Gastroesophageal sphincter (tissue), 3 donors: ENCODE data around the gene SLC6A9.

Experiments
- EP300 ChIP-seq: sonication (generic); formaldehyde crosslinking; IDR thresholded peaks from one replicate; pipeline ENCODE4 v1.6.1; 2017; ENCODE audit warnings: antibody characterized with exemption, mild to moderate bottlenecking
- POLR2AphosphoS5 ChIP-seq: sonication (generic); formaldehyde crosslinking; IDR thresholded peaks from one replicate; pipeline ENCODE4 v1.6.1; 2017; ENCODE audit warnings: antibody characterized with exemption
- TF ChIP-seq, protein P1 (sequence below), 4 experiments: fragments of 200-600 bp in 2 of 4; fragments of 450-650 bp in 2 of 4; sonication (generic) in 1 of 4; IDR thresholded peaks; one replicate each; pipeline ENCODE4 v1.5.1; 2017 to 2019; ENCODE audit warnings: antibody characterized with exemption in 4 of 4, mild to moderate bottlenecking in 2 of 4, moderate library complexity in 2 of 4

DNA sequence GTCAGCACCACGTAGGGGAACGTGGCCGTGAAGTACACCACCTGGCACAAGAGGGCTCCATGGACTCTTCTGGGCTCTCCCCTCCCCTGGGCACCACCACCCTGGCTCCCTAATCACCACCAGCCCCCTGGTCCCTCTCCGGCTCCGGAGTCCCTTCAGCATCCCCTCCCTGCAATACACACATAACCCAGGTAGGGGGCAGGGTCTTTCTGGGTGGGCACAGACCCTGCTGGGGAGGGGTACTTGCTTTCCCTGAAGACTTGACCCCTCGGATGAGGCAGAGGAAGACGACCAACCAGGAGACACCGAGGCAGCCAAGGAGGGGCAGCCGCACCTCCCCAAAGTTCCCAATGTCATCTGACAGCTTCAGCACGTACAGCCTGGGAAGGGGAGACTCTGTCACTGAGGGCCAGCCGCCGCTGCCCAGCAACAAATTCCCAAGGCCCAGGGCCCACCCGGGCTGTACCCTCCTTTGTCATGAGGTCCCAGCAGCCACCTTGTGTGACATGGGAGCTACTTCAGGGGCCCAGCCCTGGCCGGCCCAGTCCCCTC, 28.6 kb downstream of the SLC6A9 start:
- TF ChIP-seq POLR2AphosphoS5 (no peak), EP300 (no peak)
- TF ChIP-seq, protein P1, sequence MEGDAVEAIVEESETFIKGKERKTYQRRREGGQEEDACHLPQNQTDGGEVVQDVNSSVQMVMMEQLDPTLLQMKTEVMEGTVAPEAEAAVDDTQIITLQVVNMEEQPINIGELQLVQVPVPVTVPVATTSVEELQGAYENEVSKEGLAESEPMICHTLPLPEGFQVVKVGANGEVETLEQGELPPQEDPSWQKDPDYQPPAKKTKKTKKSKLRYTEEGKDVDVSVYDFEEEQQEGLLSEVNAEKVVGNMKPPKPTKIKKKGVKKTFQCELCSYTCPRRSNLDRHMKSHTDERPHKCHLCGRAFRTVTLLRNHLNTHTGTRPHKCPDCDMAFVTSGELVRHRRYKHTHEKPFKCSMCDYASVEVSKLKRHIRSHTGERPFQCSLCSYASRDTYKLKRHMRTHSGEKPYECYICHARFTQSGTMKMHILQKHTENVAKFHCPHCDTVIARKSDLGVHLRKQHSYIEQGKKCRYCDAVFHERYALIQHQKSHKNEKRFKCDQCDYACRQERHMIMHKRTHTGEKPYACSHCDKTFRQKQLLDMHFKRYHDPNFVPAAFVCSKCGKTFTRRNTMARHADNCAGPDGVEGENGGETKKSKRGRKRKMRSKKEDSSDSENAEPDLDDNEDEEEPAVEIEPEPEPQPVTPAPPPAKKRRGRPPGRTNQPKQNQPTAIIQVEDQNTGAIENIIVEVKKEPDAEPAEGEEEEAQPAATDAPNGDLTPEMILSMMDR (IDR thresholded peaks at IDR 0.05), result no peak
